T-helper 2 cell treated with Interferon-gamma antibody and Interleukin-4, amounts not matched to agents 5 μg/mL and 100 μg/mL, for 36 hours (primary cell): ENCODE data around the gene RING1.

Experiments
- DNase-seq: peaks from one replicate; pipeline ENCODE4 v3.0.0; 2021; ENCODE audit warnings: low spot score
- H3K27ac Mint-ChIP-seq: one replicate; pipeline ENCODE4 v1.8.0; 2021; ENCODE audit warnings: mild to moderate bottlenecking, mixed read lengths
- H3K27me3 Mint-ChIP-seq: one replicate; pipeline ENCODE4 v1.8.0; 2021; ENCODE audit warnings: low read depth, mixed read lengths
- H3K36me3 Mint-ChIP-seq: one replicate; pipeline ENCODE4 v1.8.0; 2021; ENCODE audit warnings: low read depth, mixed read lengths
- H3K4me1 Mint-ChIP-seq: one replicate; pipeline ENCODE4 v1.8.0; 2021; ENCODE audit warnings: low read depth, mixed read lengths
- H3K4me3 Mint-ChIP-seq: one replicate; pipeline ENCODE4 v1.8.0; 2022; ENCODE audit warnings: mild to moderate bottlenecking, moderate library complexity, mixed read lengths
- H3K9me3 Mint-ChIP-seq: one replicate; pipeline ENCODE4 v1.8.0; 2021; ENCODE audit warnings: mixed read lengths

The RING1 gene

GRCh38 chr6:33248932-33249731 is 40.8 kb downstream of the RING1 start:
- H3K27ac Mint-ChIP-seq, result peak overlapping the region; percentile 90
- peak overlapping the region; percentile 95 for H3K4me3 Mint-ChIP-seq
- H3K9me3 Mint-ChIP-seq, result no peaks in the 10 kb centered on the region
- H3K27me3 Mint-ChIP-seq, result peaks cover 4% of the 10 kb centered on the region
- peaks cover 24% of the 10 kb centered on the region for H3K36me3 Mint-ChIP-seq
- DNase-seq, result peak; percentile 99
- peaks cover 36% of the 10 kb centered on the region for H3K4me1 Mint-ChIP-seq

- H3K4me1 Mint-ChIP-seq, result peaks cover 36% of the 10 kb centered on the region
- H3K27ac Mint-ChIP-seq, result peak overlapping the region; percentile 90
- H3K36me3 Mint-ChIP-seq, result peaks cover 25% of the 10 kb centered on the region
- peaks cover 4% of the 10 kb centered on the region for H3K27me3 Mint-ChIP-seq
- peak; percentile 20 for DNase-seq
- H3K9me3 Mint-ChIP-seq, result no peaks in the 10 kb centered on the region
- H3K4me3 Mint-ChIP-seq, result peak overlapping the region; percentile 95
Measured at GRCh38 chr6:33249732-33250630, 41.7 kb downstream of the RING1 start.

GRCh38 chr6:33250731-33251130 is 42.4 kb downstream of the RING1 start:
- peak overlapping the region; percentile 95 for H3K4me3 Mint-ChIP-seq
- H3K9me3 Mint-ChIP-seq, result no peaks in the 10 kb centered on the region
- no peak for DNase-seq
- peak overlapping the region; percentile 90 for H3K27ac Mint-ChIP-seq
- peaks cover 4% of the 10 kb centered on the region for H3K27me3 Mint-ChIP-seq
- H3K36me3 Mint-ChIP-seq, result peaks cover 26% of the 10 kb centered on the region
- H3K4me1 Mint-ChIP-seq, result peaks cover 36% of the 10 kb centered on the region

GRCh38 chr6:33251395-33252012 is 43.2 kb downstream of the RING1 start:
- Mint-ChIP-seq H3K27me3 (peaks cover 3% of the 10 kb centered on the region), H3K9me3 (no peaks in the 10 kb centered on the region), H3K27ac (peak overlapping the region; percentile 76), H3K36me3 (peaks cover 29% of the 10 kb centered on the region), H3K4me1 (peaks cover 36% of the 10 kb centered on the region), H3K4me3 (peak overlapping the region; percentile 40)
- DNase-seq, result no peak

GRCh38 chr6:33252759-33253158 is 44.5 kb downstream of the RING1 start:
- Mint-ChIP-seq H3K4me3 (no peak overlapping the region), H3K27me3 (no peaks in the 10 kb centered on the region), H3K9me3 (no peaks in the 10 kb centered on the region), H3K4me1 (peaks cover 36% of the 10 kb centered on the region), H3K36me3 (peaks cover 31% of the 10 kb centered on the region), H3K27ac (no peak overlapping the region)
- DNase-seq, result no peak

GRCh38 chr6:33254591-33254990 is 46.3 kb downstream of the RING1 start:
- no peaks in the 10 kb centered on the region for H3K27me3 Mint-ChIP-seq
- peaks cover 32% of the 10 kb centered on the region for H3K36me3 Mint-ChIP-seq
- H3K27ac Mint-ChIP-seq, result no peak overlapping the region
- H3K9me3 Mint-ChIP-seq, result no peaks in the 10 kb centered on the region
- H3K4me1 Mint-ChIP-seq, result peaks cover 24% of the 10 kb centered on the region
- H3K4me3 Mint-ChIP-seq, result no peak overlapping the region
- no peak for DNase-seq

GRCh38 chr6:33259032-33259431 is 50.7 kb downstream of the RING1 start:
- Mint-ChIP-seq H3K4me1 (peaks cover 2% of the 10 kb centered on the region), H3K27me3 (no peaks in the 10 kb centered on the region), H3K27ac (no peak overlapping the region), H3K9me3 (no peaks in the 10 kb centered on the region), H3K36me3 (peaks cover 38% of the 10 kb centered on the region), H3K4me3 (no peak overlapping the region)
- no peak for DNase-seq
